ENCODE results near the gene WNT8A.
"Not testable (repeated sequence)": the region's sequence is repeated elsewhere in the genome, so short reads cannot be mapped to it uniquely, and the experiment has no call there.

WNT8A gene

DNA sequence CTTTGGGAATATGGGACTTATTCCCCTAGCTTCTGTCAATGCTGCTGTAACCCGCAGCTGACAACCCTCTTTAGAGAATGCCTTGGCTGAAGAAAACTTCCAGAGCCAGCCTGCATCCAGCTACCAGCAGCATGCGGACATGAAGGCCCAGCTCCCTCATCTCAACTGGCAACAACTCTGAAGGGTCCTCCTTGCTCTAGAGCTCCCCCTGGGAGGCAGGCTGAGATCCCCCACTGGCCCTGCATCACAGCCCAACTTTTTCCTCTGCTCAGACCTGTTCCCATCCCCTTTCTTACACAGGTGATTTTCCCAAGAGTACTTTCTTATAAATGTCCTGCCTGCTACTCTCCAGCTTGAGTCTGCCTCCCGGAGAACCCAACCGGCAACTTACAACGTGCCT lies 18.7 kb upstream of the WNT8A start:
- TF ChIP-seq, protein P1, sequence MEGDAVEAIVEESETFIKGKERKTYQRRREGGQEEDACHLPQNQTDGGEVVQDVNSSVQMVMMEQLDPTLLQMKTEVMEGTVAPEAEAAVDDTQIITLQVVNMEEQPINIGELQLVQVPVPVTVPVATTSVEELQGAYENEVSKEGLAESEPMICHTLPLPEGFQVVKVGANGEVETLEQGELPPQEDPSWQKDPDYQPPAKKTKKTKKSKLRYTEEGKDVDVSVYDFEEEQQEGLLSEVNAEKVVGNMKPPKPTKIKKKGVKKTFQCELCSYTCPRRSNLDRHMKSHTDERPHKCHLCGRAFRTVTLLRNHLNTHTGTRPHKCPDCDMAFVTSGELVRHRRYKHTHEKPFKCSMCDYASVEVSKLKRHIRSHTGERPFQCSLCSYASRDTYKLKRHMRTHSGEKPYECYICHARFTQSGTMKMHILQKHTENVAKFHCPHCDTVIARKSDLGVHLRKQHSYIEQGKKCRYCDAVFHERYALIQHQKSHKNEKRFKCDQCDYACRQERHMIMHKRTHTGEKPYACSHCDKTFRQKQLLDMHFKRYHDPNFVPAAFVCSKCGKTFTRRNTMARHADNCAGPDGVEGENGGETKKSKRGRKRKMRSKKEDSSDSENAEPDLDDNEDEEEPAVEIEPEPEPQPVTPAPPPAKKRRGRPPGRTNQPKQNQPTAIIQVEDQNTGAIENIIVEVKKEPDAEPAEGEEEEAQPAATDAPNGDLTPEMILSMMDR (IDR thresholded peaks at IDR 0.05; ENCODE audit: low read depth, low read length, missing control alignments), result peak; percentile 58
- in situ Hi-C loops (cut with HindIII; ENCODE audit: low pct_ligation_motif_present, low sequenced_read_pairs), result no loop called here
- no peaks in the 10 kb centered on the region for H3K36me3 ChIP-seq (replicated peaks)
- H3K27ac ChIP-seq, result no peak overlapping the region
- no peaks in the 10 kb centered on the region for H3K27me3 ChIP-seq (replicated peaks)
- no peak overlapping the region for H3K4me3 ChIP-seq (ENCODE audit: low read depth, low read length)
- DNase-seq, result no peak

DNA sequence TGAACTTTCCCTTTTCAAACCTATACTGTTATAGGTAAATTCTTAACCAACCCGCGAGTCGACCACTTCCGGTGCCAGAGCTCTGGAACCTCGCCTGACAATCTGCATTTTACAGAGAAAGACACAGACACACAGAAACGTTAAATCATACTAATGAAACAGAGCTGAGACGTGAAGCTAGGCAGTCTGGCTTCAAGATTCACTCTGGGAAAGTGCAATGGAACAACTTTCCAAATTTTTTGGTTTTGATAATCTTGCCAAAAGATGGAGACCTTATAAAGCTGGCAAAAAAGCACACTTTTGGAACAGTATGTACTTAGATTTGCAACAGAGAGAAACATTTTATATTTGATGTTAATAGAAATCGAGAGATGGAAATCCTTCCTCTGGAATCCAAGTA lies 15.9 kb upstream of the WNT8A start:
- in situ Hi-C loops (cut with HindIII; ENCODE audit: low pct_ligation_motif_present, low sequenced_read_pairs), result no loop called here
- H3K27ac ChIP-seq, result no peak overlapping the region
- TF ChIP-seq, protein P1 (IDR thresholded peaks at IDR 0.05; ENCODE audit: low read depth, low read length, missing control alignments), result no peak
- no peak for DNase-seq
- no peaks in the 10 kb centered on the region for H3K27me3 ChIP-seq (replicated peaks)
- no peak overlapping the region for H3K4me3 ChIP-seq (ENCODE audit: low read depth, low read length)
- H3K36me3 ChIP-seq (replicated peaks), result no peaks in the 10 kb centered on the region

DNA sequence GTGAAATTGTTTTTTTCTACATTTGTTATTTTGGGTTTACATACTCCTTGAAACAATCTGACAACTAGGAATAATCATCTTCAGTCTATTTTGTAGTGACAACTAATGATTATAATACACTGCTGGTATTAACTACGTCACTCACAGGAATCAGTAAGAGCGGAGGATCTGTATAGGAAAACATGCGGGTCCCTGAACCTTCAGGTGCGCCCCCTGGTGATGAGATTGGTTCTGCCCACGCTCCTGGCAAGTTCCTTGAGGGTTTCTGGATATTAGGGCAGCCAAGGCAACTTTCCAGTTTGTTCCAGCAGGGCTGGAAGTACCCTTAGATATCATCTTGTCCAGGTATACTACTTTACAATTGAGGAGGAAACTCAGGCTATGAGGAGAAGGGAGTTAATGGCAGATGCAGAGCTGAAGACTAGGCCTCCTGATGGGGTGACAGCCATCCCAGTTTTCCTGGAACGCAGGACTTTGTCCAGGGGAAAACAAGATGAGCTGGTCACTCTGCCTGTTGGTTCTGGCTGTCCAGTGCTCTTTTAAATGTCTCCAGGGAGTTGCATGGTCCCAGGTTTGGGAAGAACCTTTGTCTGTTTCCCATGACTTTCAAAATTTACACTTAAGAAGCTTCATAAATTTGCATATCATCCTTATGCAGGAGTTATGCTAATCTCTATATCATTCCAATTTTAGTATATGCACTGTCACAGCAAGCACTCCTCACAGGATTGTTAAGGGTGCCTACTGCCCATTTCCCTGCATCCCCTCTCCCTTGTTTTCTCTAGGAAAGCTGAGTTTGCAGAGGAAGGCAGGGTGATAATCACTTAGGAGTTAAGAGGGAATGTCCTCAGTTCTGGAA lies 14.9 kb upstream of the WNT8A start:
- H3K4me3 ChIP-seq (ENCODE audit: low read depth, low read length), result no peak overlapping the region
- in situ Hi-C loops (cut with HindIII; ENCODE audit: low pct_ligation_motif_present, low sequenced_read_pairs), result no loop called here
- DNase-seq, result peak; percentile 79
- no peaks in the 10 kb centered on the region for H3K36me3 ChIP-seq (replicated peaks)
- no peaks in the 10 kb centered on the region for H3K27me3 ChIP-seq (replicated peaks)
- H3K27ac ChIP-seq, result no peak overlapping the region
- TF ChIP-seq, protein P1 (IDR thresholded peaks at IDR 0.05; ENCODE audit: low read depth, low read length, missing control alignments), result peak; percentile 92

DNA sequence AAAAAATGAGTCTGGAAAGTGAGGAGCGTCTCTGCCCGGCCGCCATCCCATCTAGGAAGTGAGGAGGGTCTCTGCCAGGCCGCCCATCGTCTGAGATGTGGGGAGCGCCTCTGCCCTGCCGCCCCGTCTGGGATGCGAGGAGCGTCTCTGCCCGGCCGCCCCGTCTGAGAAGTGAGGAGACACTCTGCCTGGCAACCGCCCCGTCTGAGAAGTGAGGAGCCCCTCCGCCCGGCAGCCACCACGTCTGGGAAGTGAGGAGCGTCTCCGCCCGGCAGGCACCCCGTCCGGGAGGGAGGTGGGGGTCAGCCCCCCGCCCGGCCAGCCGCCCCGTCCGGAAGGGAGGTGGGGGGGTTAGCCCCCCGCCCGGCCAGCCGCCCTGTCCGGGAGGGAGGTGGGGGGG lies 13.8 kb upstream of the WNT8A start:
- H3K4me3 ChIP-seq (ENCODE audit: low read depth, low read length); H3K27me3 ChIP-seq (replicated peaks); in situ Hi-C loops (cut with HindIII; ENCODE audit: low pct_ligation_motif_present, low sequenced_read_pairs); H3K27ac ChIP-seq; H3K36me3 ChIP-seq (replicated peaks); DNase-seq: not testable (repeated sequence)

DNA sequence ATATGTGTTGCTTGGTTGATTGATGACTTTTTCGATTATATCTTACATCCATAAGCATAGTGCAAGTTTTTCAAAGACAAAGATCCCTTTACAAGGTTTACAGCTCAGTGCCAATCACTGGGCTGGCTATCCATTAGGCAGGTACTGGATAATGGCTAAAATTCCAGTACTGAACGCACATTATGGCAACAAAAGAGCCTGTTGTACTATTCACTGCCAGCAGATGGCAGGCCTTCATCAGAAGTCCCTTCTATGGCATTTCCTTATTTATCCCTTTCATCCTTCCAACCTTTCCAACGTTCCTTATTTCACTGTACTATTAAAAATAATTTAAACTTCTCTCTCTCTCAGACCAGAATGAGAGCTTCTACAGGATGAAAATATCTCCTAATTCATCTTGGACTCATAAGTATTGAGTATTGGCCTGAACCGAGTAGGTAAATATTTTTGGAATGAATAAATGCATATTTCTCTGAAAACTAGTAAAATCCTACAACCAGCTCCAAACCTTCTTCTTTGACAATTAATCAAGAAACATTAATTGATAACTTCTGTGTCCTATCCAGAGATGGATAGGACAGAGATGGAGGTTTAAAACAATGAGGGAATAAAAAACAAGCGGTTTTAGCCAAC lies 6.7 kb upstream of the WNT8A start:
- no peak overlapping the region for H3K27ac ChIP-seq
- DNase-seq, result peak; percentile 74
- in situ Hi-C loops (cut with HindIII; ENCODE audit: low pct_ligation_motif_present, low sequenced_read_pairs), result no loop called here
- TF ChIP-seq, protein P1 (IDR thresholded peaks at IDR 0.05; ENCODE audit: low read depth, low read length, missing control alignments), result peak; percentile 88
- H3K4me3 ChIP-seq (ENCODE audit: low read depth, low read length), result no peak overlapping the region
- no peaks in the 10 kb centered on the region for H3K36me3 ChIP-seq (replicated peaks)
- H3K27me3 ChIP-seq (replicated peaks), result no peaks in the 10 kb centered on the region

DNA sequence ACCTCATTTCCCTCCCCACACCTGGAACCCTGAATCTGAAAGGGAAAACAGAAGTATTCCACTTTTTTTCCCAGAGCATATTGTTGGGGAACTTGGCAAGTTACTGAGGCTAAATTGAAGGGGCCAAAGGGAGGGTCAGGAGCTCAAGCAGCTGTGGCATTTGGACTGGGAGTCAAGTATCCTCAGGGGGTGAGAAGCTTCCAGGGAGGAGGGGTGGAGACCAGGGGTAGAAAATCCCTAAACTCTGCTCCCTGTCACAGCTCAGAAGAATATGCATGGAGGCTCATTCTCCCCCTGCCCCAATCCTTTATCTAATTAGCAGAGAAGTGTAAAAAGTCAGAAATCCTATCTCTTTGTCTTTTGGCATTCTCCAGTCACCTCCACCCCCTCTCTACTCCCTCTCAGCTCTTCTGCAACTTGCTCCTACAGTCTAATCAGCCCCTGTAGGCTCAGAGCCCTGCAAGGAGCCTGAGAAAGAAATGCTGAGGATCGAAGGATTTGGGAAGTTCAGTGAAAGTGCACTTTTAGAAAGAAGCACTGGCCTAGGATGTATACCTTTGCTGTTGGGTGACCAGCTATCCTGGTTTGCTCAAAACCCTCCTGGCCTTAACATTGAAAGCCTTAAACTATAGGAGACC lies 5.7 kb upstream of the WNT8A start:
- TF ChIP-seq, protein P1 (IDR thresholded peaks at IDR 0.05; ENCODE audit: low read depth, low read length, missing control alignments), result no peak
- DNase-seq, result no peak
- no peaks in the 10 kb centered on the region for H3K27me3 ChIP-seq (replicated peaks)
- in situ Hi-C loops (cut with HindIII; ENCODE audit: low pct_ligation_motif_present, low sequenced_read_pairs), result no loop called here
- H3K4me3 ChIP-seq (ENCODE audit: low read depth, low read length), result no peak overlapping the region
- no peaks in the 10 kb centered on the region for H3K36me3 ChIP-seq (replicated peaks)
- H3K27ac ChIP-seq, result no peak overlapping the region
